GM12878 (cell line): Measurements from ENCODE around the gene METRNL. TPM values are rescaled to one million over a fixed set of nuclear protein-coding genes. Genes with fewer than 3 reads are reported as not detected.
A peak's percentile ranks its signal among the peaks of the same experiment; 100 is the strongest.
"Not testable (repeated sequence)": the region's sequence is repeated elsewhere in the genome, so short reads cannot be mapped to it uniquely, and the experiment has no call there.

ENCODE experiments used
- ATAC-seq: fragments of 200-7000 bp; cut with Tn5 transposase; 3 replicates; pipeline ENCODE4 v1.9.1; 2020; ENCODE audit warnings: mild to moderate bottlenecking, moderate library complexity
- BruUV-seq: library from RNA; stranded (reverse); fragments of 400-500 nt; replicated peaks from 2 replicates; lab custom pipeline; 2021; lab: Mats Ljungman, UMichigan
- CTCF ChIA-PET: fragments of 300-600 bp; sonication (Branson Sonifier 250); formaldehyde crosslinking; extraction: SDS; loops from one replicate; lab custom pipeline; 2021; ENCODE audit warnings: inconsistent platforms; lab: Yijun Ruan, JAX
- POLR2A ChIA-PET: fragments of 350-600 bp; formaldehyde crosslinking; extraction: SDS; loops from one replicate; lab custom pipeline; 2021; ENCODE audit warnings: inconsistent platforms; lab: Charles Lee
- RAD21 ChIA-PET: fragments of 300-600 bp; sonication (Branson Sonifier 250); formaldehyde crosslinking; loops from one replicate; lab custom pipeline; 2023; ENCODE audit warnings: antibody characterized with exemption; ENCODE audit not compliant: unreplicated experiment; lab: Charles Lee
- SMC1A ChIA-PET: fragments of 300-600 bp; sonication (Branson Sonifier 250); formaldehyde crosslinking; loops from one replicate; lab custom pipeline; 2023; ENCODE audit not compliant: unreplicated experiment, uncharacterized antibody; lab: Charles Lee
- DNase-seq: peaks from one replicate; pipeline ENCODE4 v3.0.0-alpha.2; 2011; ENCODE audit warnings: low read depth, low spot score
- FAIRE-seq: peaks from 3 replicates; lab custom pipeline; 2011; peaks lifted over from hg19 to GRCh38; lab: Jason Lieb, UNC
- H2AFZ ChIP-seq: 2 replicates; pipeline ENCODE4 v1.6.0; 2011; ENCODE audit warnings: low read depth, low read length, control low read depth; ENCODE audit not compliant: control insufficient read depth
- H3K27ac ChIP-seq: 2 replicates; pipeline ENCODE4 v1.5.1; 2011; ENCODE audit warnings: control low read depth; ENCODE audit not compliant: control insufficient read depth, insufficient read depth
- H3K27me3 ChIP-seq, 2 experiments: replicated peaks in 1 of 2; 2 replicates each; pipeline versions ENCODE4 v1.6.0 to v1.6.1; 2011; ENCODE audit warnings: low read length in 1 of 2; ENCODE audit not compliant: control insufficient read depth in 2 of 2, insufficient read depth in 2 of 2
- H3K36me3 ChIP-seq, 2 experiments: 2 replicates each; pipeline ENCODE4 v1.5.1; 2011; ENCODE audit warnings: low read length in 1 of 2; ENCODE audit not compliant: control insufficient read depth in 2 of 2, insufficient read depth in 2 of 2
- H3K4me1 ChIP-seq: 2 replicates; pipeline ENCODE4 v1.6.1; 2011; ENCODE audit warnings: mild to moderate bottlenecking, low read length, moderate library complexity, mixed read lengths; ENCODE audit not compliant: control insufficient read depth, insufficient read depth
- H3K4me2 ChIP-seq: 2 replicates; pipeline ENCODE4 v1.6.0; 2011; ENCODE audit warnings: control low read depth; ENCODE audit not compliant: control insufficient read depth, insufficient read depth
- H3K4me3 ChIP-seq: fragments of 200-600 bp; sonication (generic); 2 replicates; pipeline ENCODE4 v1.5.1; 2016
- H3K79me2 ChIP-seq: 2 replicates; pipeline ENCODE4 v1.6.0; 2011; ENCODE audit warnings: low read length; ENCODE audit not compliant: control insufficient read depth, insufficient read depth
- H3K9ac ChIP-seq: 2 replicates; pipeline ENCODE4 v1.8.0; 2011; ENCODE audit warnings: low read length, control low read depth, mixed read lengths; ENCODE audit not compliant: control insufficient read depth, insufficient read depth
- H3K9me3 ChIP-seq: replicated peaks from 3 replicates; pipeline ENCODE4 v1.5.1; 2011; ENCODE audit warnings: mild to moderate bottlenecking, low read length; ENCODE audit not compliant: control insufficient read depth, insufficient read depth
- H4K20me1 ChIP-seq: 2 replicates; pipeline ENCODE4 v1.6.0; 2011; ENCODE audit not compliant: control insufficient read depth, insufficient read depth
- CEBPB ChIP-seq, 2 experiments: fragments of 150-350 bp in 1 of 2; IDR thresholded peaks; 2 replicates each; pipeline ENCODE4 v1.6.1; 2012 to 2014; ENCODE audit warnings: low read depth in 2 of 2, low read length in 2 of 2, borderline replicate concordance in 1 of 2, inconsistent platforms in 1 of 2
- HDAC2 ChIP-seq: fragments of 200-600 bp; sonication (generic); IDR thresholded peaks from 2 replicates; pipeline ENCODE4 v1.6.1; 2017
- MYC ChIP-seq: IDR thresholded peaks from 2 replicates; pipeline ENCODE4 v1.6.1; 2011; ENCODE audit warnings: mild to moderate bottlenecking, low read length, moderate library complexity, inconsistent platforms; ENCODE audit not compliant: insufficient read depth, insufficient replicate concordance, insufficient read length, severe bottlenecking
- NBN ChIP-seq: fragments of 450-650 bp; IDR thresholded peaks from 2 replicates; pipeline ENCODE4 v1.6.1; 2016
- NR2F1 ChIP-seq: fragments of 450-650 bp; conservative IDR thresholded peaks from 2 replicates; pipeline ENCODE4 v1.6.1; 2017; ENCODE audit warnings: mild to moderate bottlenecking
- POLR2AphosphoS2 ChIP-seq: IDR thresholded peaks from 2 replicates; pipeline ENCODE4 v1.6.1; 2011; ENCODE audit warnings: low read depth, mild to moderate bottlenecking, low read length, improper control_type of control experiment, moderate library complexity
- POU2F2 ChIP-seq: IDR thresholded peaks from 3 replicates; pipeline ENCODE4 v1.6.1; 2011; ENCODE audit warnings: low read depth, mild to moderate bottlenecking, low read length, borderline replicate concordance
- RUNX3 ChIP-seq: IDR thresholded peaks from 2 replicates; pipeline ENCODE4 v1.6.1; 2012; ENCODE audit warnings: low read length, inconsistent platforms
- SUZ12 ChIP-seq: fragments of 200-600 bp; sonication (generic); IDR thresholded peaks from one replicate; pipeline ENCODE4 v1.6.1; 2018; ENCODE audit warnings: antibody characterized with exemption, mild to moderate bottlenecking; ENCODE audit not compliant: unreplicated experiment
- WGBS: methylation state at CpG from one replicate; pipeline ENCODE4 v1.1.6; 2016; ENCODE audit warnings: low lambda C conversion rate; ENCODE audit not compliant: insufficient replicate concordance, insufficient coverage; ENCODE audit errors: missing lambda C conversion rate; 5-methylcytosine and 5-hydroxymethylcytosine counted together
- in situ Hi-C: fragments of 300-500 bp; cut with MboI; formaldehyde crosslinking; loops from 9 replicates; pipeline ENCODE4 v1.14.3; 2018; ENCODE audit warnings: mixed read lengths
- intact Hi-C: fragments of 100-400 bp; cut with micrococcal nuclease; formaldehyde crosslinking; loops from one replicate; pipeline ENCODE4 v1.14.2; 2022; ENCODE audit not compliant: unreplicated experiment
- polyA plus RNA-seq, 11 experiments: library from polyadenylated mRNA; depleted of rRNA in 4 of 11; unstranded in 6 of 11; stranded (reverse) in 5 of 11; fragments of >200 nt; fragmentation: Nextera tagmentation in 4 of 11; fragmentation: Illumina TruSeq in 1 of 11; extraction: Ambion mirVana in 4 of 11; extraction: Trizol in 1 of 11; gene quantifications; 1 replicate in 1 of 11; 2 replicates in 10 of 11; pipeline versions ENCODE4 v1.2.1 to v1.2.3, GENCODE V29; 2011 to 2016; ENCODE audit warnings: inconsistent platforms in 2 of 11, missing spikeins in 2 of 11, low read depth in 1 of 11
- total RNA-seq, 4 experiments: library from RNA; depleted of rRNA in 3 of 4; stranded (reverse); fragments of >200 nt in 3 of 4; fragmentation: Illumina TruSeq in 1 of 4; extraction: Trizol in 1 of 4; gene quantifications; 2 replicates each; pipeline versions ENCODE4 v1.2.1 to v1.2.3, GENCODE V29; 2013 to 2021
- TF ChIP-seq, protein P1 (sequence below): IDR thresholded peaks from 2 replicates; pipeline ENCODE4 v1.6.1; 2012; ENCODE audit warnings: improper control_type of control experiment, low read depth, low read length; ENCODE audit not compliant: insufficient replicate concordance
- TF ChIP-seq, protein P2 (sequence below): fragments of 450-650 bp; IDR thresholded peaks from 2 replicates; pipeline ENCODE4 v1.6.1; 2016; ENCODE audit warnings: mild to moderate bottlenecking

The METRNL gene
- total and polyA plus RNA-seq, 10 of the 15 experiments (the other 5 are each of a cell fraction or from before 2014, with no cell fraction given), result 0.05 to 3.7 (median 0.48) TPM; not detected in 2

DNA sequence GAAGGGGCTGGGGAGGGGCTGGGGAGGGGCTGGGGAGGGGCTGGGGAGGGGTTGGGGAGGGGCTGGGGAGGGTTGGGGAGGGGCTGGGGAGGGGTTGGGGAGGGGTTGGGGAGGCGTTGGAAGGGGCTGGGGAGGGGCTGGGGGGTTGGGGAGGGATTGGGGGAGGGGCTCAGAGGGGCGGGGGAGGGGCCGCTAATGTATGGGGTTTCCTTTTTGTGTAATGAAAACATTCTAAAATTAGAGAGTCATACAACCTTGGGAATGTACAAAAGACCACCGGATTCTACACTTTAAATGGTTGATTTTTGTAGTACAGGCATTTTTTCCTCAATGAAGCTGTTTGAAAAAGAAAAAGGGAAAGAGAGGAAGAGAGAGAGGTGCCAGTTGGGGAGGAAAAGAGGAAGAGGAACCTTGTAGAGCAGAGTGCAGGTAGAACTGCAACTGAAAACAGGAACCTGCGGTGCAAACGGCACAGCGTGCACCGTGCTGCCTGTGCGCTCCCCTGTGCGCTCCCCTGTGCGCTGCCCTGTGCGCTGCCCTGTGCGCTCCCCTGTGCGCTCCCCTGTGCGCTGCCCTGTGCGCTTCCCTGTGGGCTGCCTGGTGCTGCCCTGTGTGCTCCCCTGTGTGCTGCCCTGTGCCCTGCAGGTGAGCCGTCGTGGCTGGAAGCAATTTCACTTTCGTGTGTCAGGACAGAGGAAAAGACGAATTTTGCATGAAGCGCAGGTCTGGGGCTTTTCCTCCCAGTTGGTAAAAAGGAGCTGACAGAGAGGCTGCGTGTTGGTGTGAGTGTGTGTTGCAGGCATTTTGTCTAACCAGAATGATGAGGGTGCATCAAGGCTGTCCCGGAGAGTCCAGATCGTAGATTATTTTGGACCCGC, 40.8 kb downstream of the METRNL start (continued):
- TF ChIP-seq, protein P1, sequence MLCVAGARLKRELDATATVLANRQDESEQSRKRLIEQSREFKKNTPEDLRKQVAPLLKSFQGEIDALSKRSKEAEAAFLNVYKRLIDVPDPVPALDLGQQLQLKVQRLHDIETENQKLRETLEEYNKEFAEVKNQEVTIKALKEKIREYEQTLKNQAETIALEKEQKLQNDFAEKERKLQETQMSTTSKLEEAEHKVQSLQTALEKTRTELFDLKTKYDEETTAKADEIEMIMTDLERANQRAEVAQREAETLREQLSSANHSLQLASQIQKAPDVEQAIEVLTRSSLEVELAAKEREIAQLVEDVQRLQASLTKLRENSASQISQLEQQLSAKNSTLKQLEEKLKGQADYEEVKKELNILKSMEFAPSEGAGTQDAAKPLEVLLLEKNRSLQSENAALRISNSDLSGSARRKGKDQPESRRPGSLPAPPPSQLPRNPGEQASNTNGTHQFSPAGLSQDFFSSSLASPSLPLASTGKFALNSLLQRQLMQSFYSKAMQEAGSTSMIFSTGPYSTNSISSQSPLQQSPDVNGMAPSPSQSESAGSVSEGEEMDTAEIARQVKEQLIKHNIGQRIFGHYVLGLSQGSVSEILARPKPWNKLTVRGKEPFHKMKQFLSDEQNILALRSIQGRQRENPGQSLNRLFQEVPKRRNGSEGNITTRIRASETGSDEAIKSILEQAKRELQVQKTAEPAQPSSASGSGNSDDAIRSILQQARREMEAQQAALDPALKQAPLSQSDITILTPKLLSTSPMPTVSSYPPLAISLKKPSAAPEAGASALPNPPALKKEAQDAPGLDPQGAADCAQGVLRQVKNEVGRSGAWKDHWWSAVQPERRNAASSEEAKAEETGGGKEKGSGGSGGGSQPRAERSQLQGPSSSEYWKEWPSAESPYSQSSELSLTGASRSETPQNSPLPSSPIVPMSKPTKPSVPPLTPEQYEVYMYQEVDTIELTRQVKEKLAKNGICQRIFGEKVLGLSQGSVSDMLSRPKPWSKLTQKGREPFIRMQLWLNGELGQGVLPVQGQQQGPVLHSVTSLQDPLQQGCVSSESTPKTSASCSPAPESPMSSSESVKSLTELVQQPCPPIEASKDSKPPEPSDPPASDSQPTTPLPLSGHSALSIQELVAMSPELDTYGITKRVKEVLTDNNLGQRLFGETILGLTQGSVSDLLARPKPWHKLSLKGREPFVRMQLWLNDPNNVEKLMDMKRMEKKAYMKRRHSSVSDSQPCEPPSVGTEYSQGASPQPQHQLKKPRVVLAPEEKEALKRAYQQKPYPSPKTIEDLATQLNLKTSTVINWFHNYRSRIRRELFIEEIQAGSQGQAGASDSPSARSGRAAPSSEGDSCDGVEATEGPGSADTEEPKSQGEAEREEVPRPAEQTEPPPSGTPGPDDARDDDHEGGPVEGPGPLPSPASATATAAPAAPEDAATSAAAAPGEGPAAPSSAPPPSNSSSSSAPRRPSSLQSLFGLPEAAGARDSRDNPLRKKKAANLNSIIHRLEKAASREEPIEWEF, result no peak
- TF ChIP-seq NR2F1, result 0 out of 2 replicates have a peak, but pooled peaks have one; percentile 17
- TF ChIP-seq NBN, result 0 out of 2 replicates have a peak, but pooled peaks have one; percentile 28
- TF ChIP-seq MYC, result peak; percentile 36
- TF ChIP-seq, protein P2, sequence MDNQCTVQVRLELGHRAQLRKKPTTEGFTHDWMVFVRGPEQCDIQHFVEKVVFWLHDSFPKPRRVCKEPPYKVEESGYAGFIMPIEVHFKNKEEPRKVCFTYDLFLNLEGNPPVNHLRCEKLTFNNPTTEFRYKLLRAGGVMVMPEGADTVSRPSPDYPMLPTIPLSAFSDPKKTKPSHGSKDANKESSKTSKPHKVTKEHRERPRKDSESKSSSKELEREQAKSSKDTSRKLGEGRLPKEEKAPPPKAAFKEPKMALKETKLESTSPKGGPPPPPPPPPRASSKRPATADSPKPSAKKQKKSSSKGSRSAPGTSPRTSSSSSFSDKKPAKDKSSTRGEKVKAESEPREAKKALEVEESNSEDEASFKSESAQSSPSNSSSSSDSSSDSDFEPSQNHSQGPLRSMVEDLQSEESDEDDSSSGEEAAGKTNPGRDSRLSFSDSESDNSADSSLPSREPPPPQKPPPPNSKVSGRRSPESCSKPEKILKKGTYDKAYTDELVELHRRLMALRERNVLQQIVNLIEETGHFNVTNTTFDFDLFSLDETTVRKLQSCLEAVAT, result no peak
- peak; percentile 99 for TF ChIP-seq HDAC2
- TF ChIP-seq POU2F2, result no peak
- peak; percentile 82 for TF ChIP-seq RUNX3
- TF ChIP-seq SUZ12, result no peak
- TF ChIP-seq CEBPB (IDR thresholded peaks at IDR 0.05; ENCODE audit: borderline replicate concordance in 1 of 2, low read depth in 2 of 2, low read length in 2 of 2), result no peak
- no peak for TF ChIP-seq POLR2AphosphoS2

DNA sequence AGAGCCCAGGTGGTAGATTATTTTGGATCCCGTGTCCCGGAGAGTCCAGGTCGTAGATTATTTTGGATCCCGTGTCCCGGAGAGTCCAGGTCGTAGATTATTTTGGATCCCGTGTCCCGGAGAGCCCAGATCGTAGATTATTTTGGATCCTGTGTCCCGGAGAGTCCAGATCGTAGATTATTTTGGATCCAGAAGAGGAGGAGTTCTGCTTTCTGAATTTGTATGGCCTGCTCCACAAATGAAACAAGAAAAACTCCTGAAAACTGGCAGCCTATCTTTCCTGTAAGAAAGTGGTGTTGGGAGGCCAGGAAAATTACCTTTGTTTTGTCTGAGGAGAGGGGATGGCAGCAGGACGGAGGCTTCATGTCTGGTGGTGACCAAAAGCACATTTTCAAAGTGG, 42.1 kb downstream of the METRNL start:
- RAD21 ChIA-PET, H3K27me3 ChIP-seq, H3K36me3 ChIP-seq, H3K4me2 ChIP-seq, BruUV-seq, H3K4me3 ChIP-seq, CTCF ChIA-PET, H4K20me1 ChIP-seq, H3K4me1 ChIP-seq, DNase-seq, intact Hi-C loops, FAIRE-seq, H3K9me3 ChIP-seq, in situ Hi-C loops, POLR2A ChIA-PET, SMC1A ChIA-PET, H3K79me2 ChIP-seq, H3K9ac ChIP-seq, ATAC-seq, H3K27ac ChIP-seq, H2AFZ ChIP-seq: not testable (repeated sequence)
- 58% methylated on average over 5 of the region's 12 CpGs for WGBS
